Sigmoid colon (tissue), 7 donors: Measurements from ENCODE around the gene DCBLD2. TPM values are rescaled to one million over a fixed set of nuclear protein-coding genes. Genes with fewer than 3 reads are reported as not detected.
A peak's percentile ranks its signal among the peaks of the same experiment; 100 is the strongest.

Source experiments
- DNase-seq: peaks from one replicate; pipeline ENCODE4 v3.0.0-alpha.2; 2019
- H3K27ac ChIP-seq, 4 donors: fragments of 200-600 bp; sonication (generic); one replicate each; pipeline ENCODE4 v1.5.1; 2016 to 2019; ENCODE audit warnings: mild to moderate bottlenecking in 1 of 4
- H3K27me3 ChIP-seq, 3 donors: fragments of 200-600 bp; sonication (generic); one replicate each; pipeline ENCODE4 v1.5.1; 2019; ENCODE audit warnings: mild to moderate bottlenecking in 1 of 3
- H3K36me3 ChIP-seq, 4 donors: fragments of 200-600 bp; sonication (generic); one replicate each; pipeline ENCODE4 v1.5.1; 2016 to 2019
- H3K4me1 ChIP-seq, 4 donors: fragments of 200-600 bp; sonication (generic); one replicate each; pipeline ENCODE4 v1.5.1; 2017 to 2019
- H3K4me3 ChIP-seq, 4 donors: fragments of 200-600 bp; sonication (generic); one replicate each; pipeline ENCODE4 v1.5.1; 2017 to 2019; ENCODE audit warnings: mild to moderate bottlenecking in 2 of 4, moderate library complexity in 1 of 4
- H3K9me3 ChIP-seq, 4 donors: fragments of 200-600 bp in 3 of 4; sonication (generic) in 3 of 4; one replicate each; pipeline versions ENCODE4 v1.5.1 to v1.6.1; 2013 to 2019
- CTCF ChIP-seq, 4 experiments: fragments of 450-650 bp in 3 of 4; fragments of 200-600 bp in 1 of 4; IDR thresholded peaks; one replicate each; pipeline ENCODE4 v1.5.1; 2016 to 2019; ENCODE audit warnings: antibody characterized with exemption in 4 of 4, mild to moderate bottlenecking in 3 of 4, moderate library complexity in 2 of 4
- EP300 ChIP-seq, 4 donors: sonication (generic); formaldehyde crosslinking; IDR thresholded peaks; one replicate each; pipeline ENCODE4 v1.6.1; 2017; ENCODE audit warnings: antibody characterized with exemption in 4 of 4
- POLR2A ChIP-seq, 2 donors: fragments of 450-650 bp; IDR thresholded peaks; one replicate each; pipeline ENCODE4 v1.6.1; 2016; ENCODE audit warnings: antibody characterized with exemption in 2 of 2, mild to moderate bottlenecking in 2 of 2, moderate library complexity in 2 of 2
- POLR2AphosphoS5 ChIP-seq, 4 donors: sonication (generic); formaldehyde crosslinking; IDR thresholded peaks; one replicate each; pipeline ENCODE4 v1.6.1; 2017; ENCODE audit warnings: antibody characterized with exemption in 4 of 4
- WGBS, 2 donors: extraction: QIAGEN DNeasy Blood & Tissue Kit; methylation state at CpG; one replicate each; pipeline ENCODE4 v1.1.7; 2013; 5-methylcytosine and 5-hydroxymethylcytosine counted together
- intact Hi-C: fragments of 100-400 bp; cut with DNase I; formaldehyde crosslinking; loops from one replicate; pipeline ENCODE4 v1.15.1; 2023
- polyA plus RNA-seq, 3 donors: library from polyadenylated mRNA; stranded (reverse); fragments of 200-250 nt; gene quantifications; one replicate each; pipeline ENCODE4 v1.2.3, GENCODE V29; 2013
- total RNA-seq, 4 donors: library from RNA; depleted of rRNA; stranded (reverse); fragments of >200 nt; gene quantifications; one replicate each; pipeline ENCODE4 v1.1.0, GENCODE V29; 2016
- donor health status: healthy with polysubstance abuse.
- donor health status: Bipolar disorder and iron deficiency.
- donor health status: healthy.

Gene DCBLD2
- total and polyA plus RNA-seq, 7 donors = 1.2 to 56.5 (median 38.8) TPM

- no peak for TF ChIP-seq POLR2AphosphoS5 (IDR thresholded peaks at IDR 0.05)
- TF ChIP-seq EP300 (IDR thresholded peaks at IDR 0.05) = no peak
- no peak for TF ChIP-seq CTCF (IDR thresholded peaks at IDR 0.05)
- intact Hi-C loops = no loop called here
- Histone ChIP-seq H3K9me3 (no peaks in the 10 kb centered on the region), H3K4me1 (peaks cover 0 to 6% (median 0%) of the 10 kb centered on the region in 4 donors), H3K4me3 (no peak overlapping the region), H3K27me3 (no peaks in the 10 kb centered on the region), H3K27ac (no peak overlapping the region), H3K36me3 (no peaks in the 10 kb centered on the region)
- no peak for DNase-seq
Measured at GRCh38 chr3:98776140-98776493, 125.4 kb downstream of the DCBLD2 start.

GRCh38 chr3:98775459-98776139, 125.9 kb downstream of the DCBLD2 start:
- WGBS, 2 donors = 83 to 88% methylated on average over 3 of the region's 3 CpGs
- no peak overlapping the region for H3K4me3 ChIP-seq
- no peaks in the 10 kb centered on the region for H3K9me3 ChIP-seq
- TF ChIP-seq POLR2A (IDR thresholded peaks at IDR 0.05) (no peak), POLR2AphosphoS5 (IDR thresholded peaks at IDR 0.05) (no peak), EP300 (IDR thresholded peaks at IDR 0.05) (no peak), CTCF (IDR thresholded peaks at IDR 0.05) (no peak)
- no peaks in the 10 kb centered on the region for H3K27me3 ChIP-seq
- no peak overlapping the region for H3K27ac ChIP-seq
- no peak for DNase-seq
- no peaks in the 10 kb centered on the region for H3K36me3 ChIP-seq
- intact Hi-C loops = no loop called here
- peaks cover 0 to 6% (median 0%) of the 10 kb centered on the region in 4 donors for H3K4me1 ChIP-seq

- Histone ChIP-seq H3K4me1 (no peaks in the 10 kb centered on the region), H3K4me3 (no peak overlapping the region), H3K9me3 (no peaks in the 10 kb centered on the region), H3K27me3 (no peaks in the 10 kb centered on the region), H3K36me3 (no peaks in the 10 kb centered on the region), H3K27ac (no peak overlapping the region)
- WGBS, 2 donors = 88 to 95% methylated on average over 2 of the region's 2 CpGs
- TF ChIP-seq EP300 (IDR thresholded peaks at IDR 0.05) = no peak
- TF ChIP-seq POLR2A (IDR thresholded peaks at IDR 0.05) = no peak
- no peak for TF ChIP-seq CTCF (IDR thresholded peaks at IDR 0.05)
- no peak for TF ChIP-seq POLR2AphosphoS5 (IDR thresholded peaks at IDR 0.05)
- no peak for DNase-seq
- intact Hi-C loops = no loop called here
Measured at GRCh38 chr3:98772022-98772421, 129.5 kb downstream of the DCBLD2 start.

GRCh38 chr3:98770261-98771039, 131.0 kb downstream of the DCBLD2 start:
- TF ChIP-seq POLR2A (IDR thresholded peaks at IDR 0.05) (no peak), CTCF (IDR thresholded peaks at IDR 0.05) (no peak), POLR2AphosphoS5 (IDR thresholded peaks at IDR 0.05) (no peak), EP300 (IDR thresholded peaks at IDR 0.05) (no peak)
- DNase-seq = no peak
- Histone ChIP-seq H3K36me3 (no peaks in the 10 kb centered on the region), H3K4me1 (no peaks in the 10 kb centered on the region), H3K27ac (peak overlapping the region; percentile 16 to 32 (median 25)), H3K9me3 (no peaks in the 10 kb centered on the region), H3K27me3 (no peaks in the 10 kb centered on the region), H3K4me3 (no peak overlapping the region)
- intact Hi-C loops = no loop called here
- WGBS, 2 donors = 61 to 78% methylated on average over 8 of the region's 8 CpGs
